ENCODE results near the gene FOXK1. TPM values are rescaled to one million over a fixed set of nuclear protein-coding genes. Genes with fewer than 3 reads are reported as not detected.
"Not testable (repeated sequence)": the region's sequence is repeated elsewhere in the genome, so short reads cannot be mapped to it uniquely, and the experiment has no call there.

Gene FOXK1
- polyA plus RNA-seq, 1 experiment = 3.4 TPM

DNA sequence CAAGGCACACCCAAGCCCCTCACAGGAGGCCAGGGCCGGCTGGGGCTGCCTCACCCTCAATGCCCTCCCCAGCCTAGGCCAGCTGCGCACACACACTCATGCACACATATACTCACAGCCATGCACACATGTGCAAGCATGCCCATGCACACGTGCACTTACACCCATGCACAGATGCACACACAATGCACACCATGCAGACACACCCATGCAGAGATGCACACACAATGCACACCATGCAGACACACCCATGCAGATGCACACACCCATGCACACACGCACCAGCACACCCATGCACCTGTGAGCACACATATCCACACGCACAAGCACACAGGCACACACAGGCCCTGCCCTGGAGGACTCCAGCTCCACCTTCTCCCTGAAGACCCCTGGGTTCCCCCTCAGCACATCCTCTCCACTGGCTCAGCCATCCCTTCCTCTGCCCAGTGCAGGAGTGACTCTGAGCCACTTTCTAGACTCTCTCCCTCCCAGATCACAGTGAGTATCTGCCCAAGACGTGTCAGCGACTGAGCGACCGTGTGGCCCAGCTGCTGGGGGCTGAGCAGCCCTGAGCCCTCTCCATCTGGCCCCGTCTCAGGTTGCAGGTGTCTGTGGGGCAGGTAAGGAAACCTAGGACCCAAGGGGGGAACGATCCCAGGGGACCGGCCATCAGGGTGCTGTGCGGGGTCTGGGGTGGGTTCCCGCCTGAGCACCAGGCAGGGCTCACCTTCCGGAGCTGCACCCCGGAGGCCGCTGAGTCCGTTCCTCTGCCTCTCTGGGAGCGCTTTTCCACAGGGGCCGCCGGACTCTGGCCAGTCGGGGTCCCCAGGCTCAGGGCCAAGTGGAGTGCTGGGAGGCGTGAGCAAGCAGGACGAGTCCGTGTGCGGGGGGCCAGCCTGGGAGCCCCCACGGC, 119.1 kb downstream of the FOXK1 start:
- ChIA-PET CTCF (no interaction called here), POLR2A (interaction anchor here (0.7 kb wide), 1 partner anchor 38 kb away, joined by 6 read pairs; no protein-coding TSS in a partner anchor)
- Histone ChIP-seq H3K4me3 (ENCODE audit: low read depth, low read length) (no peak overlapping the region), H3K27ac (ENCODE audit: low read depth, low read length) (no peak overlapping the region), H3K9me3 (ENCODE audit: control insufficient read depth, insufficient read depth, low read length) (no peaks in the 10 kb centered on the region; the same call in 1 of the 2 replicates), H3K27me3 (ENCODE audit: control insufficient read depth, insufficient read depth, low read length) (peaks cover 5% of the 10 kb centered on the region)
- TF ChIP-seq, protein P1, sequence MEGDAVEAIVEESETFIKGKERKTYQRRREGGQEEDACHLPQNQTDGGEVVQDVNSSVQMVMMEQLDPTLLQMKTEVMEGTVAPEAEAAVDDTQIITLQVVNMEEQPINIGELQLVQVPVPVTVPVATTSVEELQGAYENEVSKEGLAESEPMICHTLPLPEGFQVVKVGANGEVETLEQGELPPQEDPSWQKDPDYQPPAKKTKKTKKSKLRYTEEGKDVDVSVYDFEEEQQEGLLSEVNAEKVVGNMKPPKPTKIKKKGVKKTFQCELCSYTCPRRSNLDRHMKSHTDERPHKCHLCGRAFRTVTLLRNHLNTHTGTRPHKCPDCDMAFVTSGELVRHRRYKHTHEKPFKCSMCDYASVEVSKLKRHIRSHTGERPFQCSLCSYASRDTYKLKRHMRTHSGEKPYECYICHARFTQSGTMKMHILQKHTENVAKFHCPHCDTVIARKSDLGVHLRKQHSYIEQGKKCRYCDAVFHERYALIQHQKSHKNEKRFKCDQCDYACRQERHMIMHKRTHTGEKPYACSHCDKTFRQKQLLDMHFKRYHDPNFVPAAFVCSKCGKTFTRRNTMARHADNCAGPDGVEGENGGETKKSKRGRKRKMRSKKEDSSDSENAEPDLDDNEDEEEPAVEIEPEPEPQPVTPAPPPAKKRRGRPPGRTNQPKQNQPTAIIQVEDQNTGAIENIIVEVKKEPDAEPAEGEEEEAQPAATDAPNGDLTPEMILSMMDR (IDR thresholded peaks at IDR 0.05; ENCODE audit: low read depth, low read length) = no peak
- DNase-seq (ENCODE audit: low read depth, low spot score) = no peak

DNA sequence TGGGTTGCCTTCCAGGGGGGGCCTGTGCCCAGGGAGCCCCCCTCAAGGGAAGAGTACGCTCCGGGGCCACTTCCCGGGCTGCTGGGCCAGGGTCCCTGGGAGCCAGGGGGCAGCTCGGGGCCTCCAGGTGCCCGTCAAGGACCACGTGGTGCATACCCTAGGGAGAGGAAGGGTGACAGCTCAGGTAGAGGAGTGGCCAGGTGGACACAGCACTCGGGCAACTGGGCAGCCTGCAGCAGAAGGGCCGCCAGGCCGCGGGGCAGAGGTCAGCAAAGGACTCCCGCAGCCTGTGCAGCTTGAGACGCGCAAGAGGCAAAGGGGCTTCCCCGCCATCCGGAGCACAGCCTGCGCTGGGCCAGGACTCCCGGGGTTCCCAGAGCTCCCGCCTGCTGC, 119.7 kb downstream of the FOXK1 start:
- Histone ChIP-seq H3K27me3 (ENCODE audit: control insufficient read depth, insufficient read depth, low read length) (peaks cover 9% of the 10 kb centered on the region), H3K9me3 (ENCODE audit: control insufficient read depth, insufficient read depth, low read length) (no peaks in the 10 kb centered on the region; the same call in 1 of the 2 replicates), H3K4me3 (ENCODE audit: low read depth, low read length) (no peak overlapping the region), H3K27ac (ENCODE audit: low read depth, low read length) (no peak overlapping the region)
- TF ChIP-seq, protein P1 (IDR thresholded peaks at IDR 0.05; ENCODE audit: low read depth, low read length) = no peak
- ChIA-PET CTCF (no interaction called here), POLR2A (interaction anchor here (0.7 kb wide), 1 partner anchor 37 kb away, joined by 6 read pairs; no protein-coding TSS in a partner anchor)
- no peak for DNase-seq (ENCODE audit: low read depth, low spot score)

DNA sequence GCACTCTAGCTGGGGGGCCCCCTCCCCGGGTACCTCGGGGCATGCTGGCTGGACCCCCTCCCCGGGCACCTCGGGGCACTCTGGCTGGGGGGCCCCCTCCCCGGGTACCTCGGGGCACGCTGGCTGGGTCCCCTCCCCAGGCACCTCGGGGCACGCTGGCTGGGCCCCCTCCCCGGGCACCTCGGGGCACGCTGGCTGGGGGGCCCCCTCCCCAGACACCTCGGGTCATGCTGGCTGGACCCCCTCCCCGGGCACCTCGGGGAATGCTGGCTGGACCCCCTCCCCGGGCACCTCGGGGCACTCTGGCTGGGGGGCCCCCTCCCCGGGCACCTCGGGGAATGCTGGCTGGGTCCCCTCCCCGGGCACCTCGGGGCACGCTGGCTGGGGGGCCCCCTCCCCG, 120.5 kb downstream of the FOXK1 start:
- H3K4me3 ChIP-seq (ENCODE audit: low read depth, low read length); H3K27ac ChIP-seq (ENCODE audit: low read depth, low read length); POLR2A ChIA-PET; DNase-seq (ENCODE audit: low read depth, low spot score); H3K9me3 ChIP-seq (ENCODE audit: control insufficient read depth, insufficient read depth, low read length); CTCF ChIA-PET: not testable (repeated sequence)
- peaks cover 10% of the 10 kb centered on the region for H3K27me3 ChIP-seq (ENCODE audit: control insufficient read depth, insufficient read depth, low read length)

DNA sequence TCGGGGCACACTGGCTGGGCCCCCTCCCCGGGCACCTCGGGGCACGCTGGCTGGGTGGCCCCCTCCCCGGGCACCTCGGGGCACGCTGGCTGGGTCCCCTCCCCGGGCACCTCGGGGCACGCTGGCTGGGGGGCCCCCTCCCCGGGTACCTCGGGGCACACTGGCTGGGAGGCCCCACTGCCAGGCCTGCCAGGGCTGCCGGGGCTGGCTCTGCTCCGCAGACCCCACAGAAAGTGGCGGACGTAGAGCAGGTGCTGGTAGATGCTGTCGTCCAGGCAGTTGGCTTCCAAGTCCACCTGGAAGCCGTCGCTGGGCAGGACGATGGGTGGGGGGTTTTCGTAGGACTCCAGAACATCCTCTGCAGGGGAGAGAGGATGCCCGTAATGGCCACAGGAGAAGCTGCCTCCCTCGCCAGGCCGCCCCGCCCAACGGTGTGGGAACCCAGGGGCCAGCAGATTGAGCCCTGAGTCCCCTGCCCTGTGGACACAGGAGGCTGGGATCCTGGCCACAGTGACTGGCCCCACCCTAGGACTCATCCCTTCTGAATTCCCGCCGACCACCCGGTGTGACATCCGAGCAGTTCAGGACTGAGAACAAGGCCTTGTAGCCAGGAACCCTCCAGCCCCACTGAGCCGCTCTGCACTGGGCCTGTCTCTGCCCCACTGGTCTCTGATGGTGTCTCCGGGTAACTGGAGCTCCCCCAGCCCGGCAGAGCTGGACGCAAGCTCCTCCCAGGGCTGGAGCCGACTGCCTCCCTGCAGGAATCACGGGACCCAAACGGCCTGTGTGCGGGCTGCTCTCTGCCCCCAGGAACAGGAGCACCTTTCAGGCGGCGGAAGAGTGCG, 121.5 kb downstream of the FOXK1 start:
- CTCF ChIA-PET = no interaction called here
- TF ChIP-seq, protein P1 (IDR thresholded peaks at IDR 0.05; ENCODE audit: low read depth, low read length) = no peak
- POLR2A ChIA-PET = no interaction called here
- Histone ChIP-seq H3K27ac (ENCODE audit: low read depth, low read length) (no peak overlapping the region), H3K27me3 (ENCODE audit: control insufficient read depth, insufficient read depth, low read length) (peaks cover 12% of the 10 kb centered on the region), H3K4me3 (ENCODE audit: low read depth, low read length) (no peak overlapping the region), H3K9me3 (ENCODE audit: control insufficient read depth, insufficient read depth, low read length) (no peaks in the 10 kb centered on the region; the same call in 1 of the 2 replicates)
- DNase-seq (ENCODE audit: low read depth, low spot score) = no peak

DNA sequence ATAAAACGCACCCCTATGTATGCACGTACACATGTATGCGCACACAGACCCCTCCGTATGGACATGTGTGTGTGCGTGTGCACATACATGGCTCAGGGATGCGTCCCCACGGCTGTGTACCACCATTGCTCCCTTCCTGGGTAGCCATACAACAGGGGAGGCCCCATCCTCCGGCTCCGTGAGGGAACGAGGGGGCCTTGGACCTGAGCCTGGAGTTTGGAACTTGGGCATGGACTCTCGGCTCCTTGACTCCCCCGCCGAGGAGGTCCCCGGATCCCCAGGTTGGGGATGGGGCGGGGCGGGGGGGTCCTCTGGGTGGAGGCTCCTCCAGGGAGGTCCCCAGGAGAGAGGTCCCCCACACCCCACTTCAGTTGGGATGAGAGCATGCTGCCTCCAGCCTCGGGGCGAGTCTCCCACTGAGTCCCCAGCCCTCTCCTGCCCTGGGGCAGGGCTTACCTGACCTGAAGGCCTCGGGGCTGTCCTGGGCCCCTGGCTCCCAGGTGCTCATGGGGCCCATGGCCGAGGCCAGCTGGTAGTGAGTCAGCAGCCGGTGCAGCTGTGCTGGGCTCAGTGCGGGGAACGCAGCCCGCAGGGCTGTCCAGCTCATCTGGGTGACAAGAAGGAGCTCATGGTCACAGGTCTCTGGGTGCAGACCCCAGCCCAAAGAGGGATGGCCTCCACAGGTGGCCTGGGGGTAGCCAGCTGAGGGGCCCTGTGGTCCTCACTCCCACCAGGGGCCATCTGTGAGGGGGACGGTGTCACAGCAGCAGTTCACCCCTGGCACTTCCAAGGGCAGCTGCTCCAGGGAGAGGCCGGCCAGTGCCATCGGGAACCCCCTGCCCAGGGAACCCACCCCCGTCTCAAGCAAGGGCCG, 123.3 kb downstream of the FOXK1 start:
- ChIA-PET CTCF (no interaction called here), POLR2A (no interaction called here)
- Histone ChIP-seq H3K9me3 (ENCODE audit: control insufficient read depth, insufficient read depth, low read length) (no peaks in the 10 kb centered on the region; the same call in 1 of the 2 replicates), H3K4me3 (ENCODE audit: low read depth, low read length) (no peak overlapping the region), H3K27ac (ENCODE audit: low read depth, low read length) (no peak overlapping the region), H3K27me3 (ENCODE audit: control insufficient read depth, insufficient read depth, low read length) (peaks cover 12% of the 10 kb centered on the region)
- TF ChIP-seq, protein P1 (IDR thresholded peaks at IDR 0.05; ENCODE audit: low read depth, low read length) = no peak
- DNase-seq (ENCODE audit: low read depth, low spot score) = no peak
